ENCODE data around the gene NKX1-1. TPM values are rescaled to one million over a fixed set of nuclear protein-coding genes. Genes with fewer than 3 reads are reported as not detected.

Gene NKX1-1
- total and polyA plus RNA-seq, 2 experiments from 2014 or later, result not detected

DNA sequence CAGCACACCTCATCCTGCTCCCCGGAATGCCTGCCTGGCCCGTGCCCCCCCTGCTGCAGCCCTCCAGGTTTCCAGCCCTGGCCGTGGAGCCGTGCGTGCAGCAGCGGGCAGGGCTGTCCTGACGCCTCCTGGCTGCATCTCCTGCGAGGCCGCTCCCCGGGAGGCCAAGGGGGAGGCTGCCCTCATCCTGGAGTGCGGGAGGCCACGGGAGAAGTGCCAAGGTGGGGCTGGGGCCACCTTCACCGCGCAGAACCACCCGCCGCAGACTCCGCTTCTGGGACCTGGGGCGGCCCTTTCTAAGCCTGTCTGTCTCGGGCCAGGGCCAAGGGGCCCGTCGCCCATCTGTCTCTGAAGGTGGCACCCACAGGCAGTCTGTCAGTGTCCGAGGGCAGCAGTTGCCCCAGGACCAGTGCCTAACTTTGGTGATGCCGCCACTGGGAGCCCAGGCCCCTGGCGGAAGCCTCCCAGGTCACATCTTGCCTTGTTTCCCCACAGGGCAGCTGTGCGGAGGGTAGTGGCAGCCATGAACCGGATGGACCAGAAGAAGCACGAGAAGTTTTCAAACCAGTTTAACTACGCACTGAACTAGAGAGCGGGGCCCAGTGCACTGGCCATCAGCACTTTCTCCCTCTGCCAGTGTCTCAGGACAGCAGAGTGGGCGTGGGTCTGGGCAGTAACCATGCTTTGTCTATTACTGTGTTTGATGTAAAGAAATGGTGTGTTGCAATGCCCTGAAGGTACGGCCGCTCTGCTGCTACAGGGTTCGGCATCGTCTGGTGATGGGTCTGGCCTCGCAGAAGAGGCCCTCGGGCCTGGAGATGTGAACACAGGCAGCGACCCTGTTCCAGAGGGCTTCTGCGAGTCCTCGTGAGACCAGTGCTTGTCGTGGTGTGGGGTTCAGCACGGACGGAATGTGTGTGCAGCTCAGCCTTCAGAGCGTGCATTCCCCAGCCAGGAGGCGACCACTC lies 20.6 kb downstream of the NKX1-1 start (continued):
- TF ChIP-seq, protein P1, sequence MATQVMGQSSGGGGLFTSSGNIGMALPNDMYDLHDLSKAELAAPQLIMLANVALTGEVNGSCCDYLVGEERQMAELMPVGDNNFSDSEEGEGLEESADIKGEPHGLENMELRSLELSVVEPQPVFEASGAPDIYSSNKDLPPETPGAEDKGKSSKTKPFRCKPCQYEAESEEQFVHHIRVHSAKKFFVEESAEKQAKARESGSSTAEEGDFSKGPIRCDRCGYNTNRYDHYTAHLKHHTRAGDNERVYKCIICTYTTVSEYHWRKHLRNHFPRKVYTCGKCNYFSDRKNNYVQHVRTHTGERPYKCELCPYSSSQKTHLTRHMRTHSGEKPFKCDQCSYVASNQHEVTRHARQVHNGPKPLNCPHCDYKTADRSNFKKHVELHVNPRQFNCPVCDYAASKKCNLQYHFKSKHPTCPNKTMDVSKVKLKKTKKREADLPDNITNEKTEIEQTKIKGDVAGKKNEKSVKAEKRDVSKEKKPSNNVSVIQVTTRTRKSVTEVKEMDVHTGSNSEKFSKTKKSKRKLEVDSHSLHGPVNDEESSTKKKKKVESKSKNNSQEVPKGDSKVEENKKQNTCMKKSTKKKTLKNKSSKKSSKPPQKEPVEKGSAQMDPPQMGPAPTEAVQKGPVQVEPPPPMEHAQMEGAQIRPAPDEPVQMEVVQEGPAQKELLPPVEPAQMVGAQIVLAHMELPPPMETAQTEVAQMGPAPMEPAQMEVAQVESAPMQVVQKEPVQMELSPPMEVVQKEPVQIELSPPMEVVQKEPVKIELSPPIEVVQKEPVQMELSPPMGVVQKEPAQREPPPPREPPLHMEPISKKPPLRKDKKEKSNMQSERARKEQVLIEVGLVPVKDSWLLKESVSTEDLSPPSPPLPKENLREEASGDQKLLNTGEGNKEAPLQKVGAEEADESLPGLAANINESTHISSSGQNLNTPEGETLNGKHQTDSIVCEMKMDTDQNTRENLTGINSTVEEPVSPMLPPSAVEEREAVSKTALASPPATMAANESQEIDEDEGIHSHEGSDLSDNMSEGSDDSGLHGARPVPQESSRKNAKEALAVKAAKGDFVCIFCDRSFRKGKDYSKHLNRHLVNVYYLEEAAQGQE (IDR thresholded peaks at IDR 0.05; ENCODE audit: unreplicated experiment), result no peak
- TF ChIP-seq STAT1 (IDR thresholded peaks at IDR 0.05; ENCODE audit: unreplicated experiment), result no peak
- TF ChIP-seq, protein P2, sequence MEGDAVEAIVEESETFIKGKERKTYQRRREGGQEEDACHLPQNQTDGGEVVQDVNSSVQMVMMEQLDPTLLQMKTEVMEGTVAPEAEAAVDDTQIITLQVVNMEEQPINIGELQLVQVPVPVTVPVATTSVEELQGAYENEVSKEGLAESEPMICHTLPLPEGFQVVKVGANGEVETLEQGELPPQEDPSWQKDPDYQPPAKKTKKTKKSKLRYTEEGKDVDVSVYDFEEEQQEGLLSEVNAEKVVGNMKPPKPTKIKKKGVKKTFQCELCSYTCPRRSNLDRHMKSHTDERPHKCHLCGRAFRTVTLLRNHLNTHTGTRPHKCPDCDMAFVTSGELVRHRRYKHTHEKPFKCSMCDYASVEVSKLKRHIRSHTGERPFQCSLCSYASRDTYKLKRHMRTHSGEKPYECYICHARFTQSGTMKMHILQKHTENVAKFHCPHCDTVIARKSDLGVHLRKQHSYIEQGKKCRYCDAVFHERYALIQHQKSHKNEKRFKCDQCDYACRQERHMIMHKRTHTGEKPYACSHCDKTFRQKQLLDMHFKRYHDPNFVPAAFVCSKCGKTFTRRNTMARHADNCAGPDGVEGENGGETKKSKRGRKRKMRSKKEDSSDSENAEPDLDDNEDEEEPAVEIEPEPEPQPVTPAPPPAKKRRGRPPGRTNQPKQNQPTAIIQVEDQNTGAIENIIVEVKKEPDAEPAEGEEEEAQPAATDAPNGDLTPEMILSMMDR (conservative IDR thresholded peaks at IDR 0.05; ENCODE audit: low read depth in 2 of 2), result no peak
- no peak for TF ChIP-seq ZNF331 (CRISPR knock-in tag; IDR thresholded peaks at IDR 0.05; ENCODE audit: low read depth)
- TF ChIP-seq CREB1 (CRISPR knock-in tag; IDR thresholded peaks at IDR 0.05; ENCODE audit: low read depth), result no peak
- no peak for TF ChIP-seq EZH2 (IDR thresholded peaks at IDR 0.05; ENCODE audit: low read depth, unreplicated experiment)
- no peak for TF ChIP-seq ZNF114 (CRISPR knock-in tag; IDR thresholded peaks at IDR 0.05)
- TF ChIP-seq POLR2AphosphoS5 (IDR thresholded peaks at IDR 0.05; ENCODE audit: low read depth), result no peak

DNA sequence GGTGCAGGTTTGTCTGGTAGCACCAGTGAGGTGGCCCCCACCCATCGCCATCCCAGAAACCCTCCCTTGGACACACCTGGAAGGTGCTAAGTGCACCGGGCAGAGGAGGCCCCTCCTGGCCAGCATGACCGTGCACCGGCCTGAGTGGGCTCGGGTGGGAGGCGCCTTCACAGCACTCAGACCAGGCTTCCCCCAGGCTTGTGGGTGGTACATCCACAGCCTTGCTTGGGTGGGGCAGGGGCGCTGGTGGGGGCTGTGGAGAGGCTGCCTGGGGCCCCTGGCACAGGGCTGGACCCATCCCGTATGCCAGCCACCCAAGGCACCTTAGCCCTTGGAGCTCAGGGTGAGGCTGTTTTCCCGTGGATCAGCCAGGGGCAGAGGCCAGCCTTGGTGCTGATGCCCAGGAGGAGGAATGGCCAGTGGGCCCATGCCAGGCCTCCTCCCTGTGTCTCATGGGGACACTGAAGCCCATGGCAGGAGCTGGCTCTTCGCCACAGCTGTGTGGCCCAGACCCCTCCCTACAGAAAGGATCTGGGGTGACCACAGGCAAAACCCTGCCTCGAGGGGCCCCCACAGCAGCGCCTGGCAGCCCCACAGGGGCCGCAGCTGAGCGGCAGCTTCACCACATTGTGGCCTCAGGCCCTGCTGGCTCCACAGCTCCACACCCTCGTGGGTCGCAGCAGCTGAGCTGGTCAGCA lies 21.4 kb downstream of the NKX1-1 start:
- no peak overlapping the region for H3K27ac Mint-ChIP-seq
- peaks cover 6% of the 10 kb centered on the region; the same call in 1 of the 3 replicates for H3K9me3 Mint-ChIP-seq
- Histone ChIP-seq H2AFZ (no peak overlapping the region), H4K20me1 (replicated peaks; ENCODE audit: insufficient read depth) (no peaks in the 10 kb centered on the region), H3K9me2 (ENCODE audit: insufficient read depth) (no peaks in the 10 kb centered on the region), H3K27me3 (ENCODE audit: insufficient read depth) (no peaks in the 10 kb centered on the region), H3K4me1 (ENCODE audit: insufficient read depth) (no peaks in the 10 kb centered on the region), H3F3A (replicated peaks; ENCODE audit: low read depth) (no peaks in the 10 kb centered on the region), H3K27ac (ENCODE audit: low read depth) (no peak overlapping the region), H3K36me3 (ENCODE audit: insufficient read depth) (no peaks in the 10 kb centered on the region), H3K4me3 (no peak overlapping the region), H3K79me2 (replicated peaks; ENCODE audit: insufficient read depth) (no peaks in the 10 kb centered on the region), H3K4me2 (no peak overlapping the region)
- DNase-seq (ENCODE audit: low spot score) (no peak), ATAC-seq (no peak)
- H3K36me3 Mint-ChIP-seq (ENCODE audit: low read depth), result peaks cover 8% of the 10 kb centered on the region; the same call in 1 of the 3 replicates
- H3K27me3 Mint-ChIP-seq (ENCODE audit: insufficient read depth, low read depth, poor library complexity), result no peaks in the 10 kb centered on the region
- no peaks in the 10 kb centered on the region for H3K4me1 Mint-ChIP-seq
- H3K4me3 Mint-ChIP-seq, result no peak overlapping the region
- TF ChIP-seq POLR2AphosphoS5 (IDR thresholded peaks at IDR 0.05; ENCODE audit: low read depth) (no peak), NANOG (IDR thresholded peaks at IDR 0.05; ENCODE audit: borderline replicate concordance) (no peak), ZNF114 (CRISPR knock-in tag; IDR thresholded peaks at IDR 0.05) (no peak), JUNB (IDR thresholded peaks at IDR 0.05; ENCODE audit: unreplicated experiment) (no peak), ZNF331 (CRISPR knock-in tag; IDR thresholded peaks at IDR 0.05; ENCODE audit: low read depth) (no peak), EZH2 (IDR thresholded peaks at IDR 0.05; ENCODE audit: low read depth, unreplicated experiment) (no peak), ZNF462 (CRISPR knock-in tag; IDR thresholded peaks at IDR 0.05) (no peak), CREB1 (CRISPR knock-in tag; IDR thresholded peaks at IDR 0.05; ENCODE audit: low read depth) (no peak)
